Activated CD4-positive, alpha-beta T cell treated with anti-CD3 and anti-CD28 coated beads, Interleukin-2, amount 50 U/mL, for 16 hours (primary cell): ENCODE data around the gene B3GNT9.

ENCODE experiments used
- DNase-seq: peaks from one replicate; pipeline ENCODE4 v3.0.0-alpha.2; 2020

Gene B3GNT9, protein sequence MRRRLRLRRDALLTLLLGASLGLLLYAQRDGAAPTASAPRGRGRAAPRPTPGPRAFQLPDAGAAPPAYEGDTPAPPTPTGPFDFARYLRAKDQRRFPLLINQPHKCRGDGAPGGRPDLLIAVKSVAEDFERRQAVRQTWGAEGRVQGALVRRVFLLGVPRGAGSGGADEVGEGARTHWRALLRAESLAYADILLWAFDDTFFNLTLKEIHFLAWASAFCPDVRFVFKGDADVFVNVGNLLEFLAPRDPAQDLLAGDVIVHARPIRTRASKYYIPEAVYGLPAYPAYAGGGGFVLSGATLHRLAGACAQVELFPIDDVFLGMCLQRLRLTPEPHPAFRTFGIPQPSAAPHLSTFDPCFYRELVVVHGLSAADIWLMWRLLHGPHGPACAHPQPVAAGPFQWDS

GRCh38 chr16:67150833-67151396 lies at the start of gene B3GNT9:
Gene B3GNT9 (minus strand): TSS chr16:67150998. CDS start chr16:67150485, 513 bp downstream.
- no peak for DNase-seq

- DNase-seq, result no peak
These were observed 49.7 kb upstream of the B3GNT9 start for GRCh38 chr16:67200491-67200890.

GRCh38 chr16:67199808-67200198 lies 49.0 kb upstream of the B3GNT9 start:
- DNase-seq, result no peak

GRCh38 chr16:67199011-67199807 lies 48.4 kb upstream of the B3GNT9 start, which contains the start of gene ELMO3:
Gene ELMO3 (plus strand): TSS chr16:67199131. CDS start chr16:67199327, 196 bp downstream.
- no peak for DNase-seq

- DNase-seq, result no peak
These were observed 47.5 kb upstream of the B3GNT9 start for GRCh38 chr16:67198238-67198734.

DNA sequence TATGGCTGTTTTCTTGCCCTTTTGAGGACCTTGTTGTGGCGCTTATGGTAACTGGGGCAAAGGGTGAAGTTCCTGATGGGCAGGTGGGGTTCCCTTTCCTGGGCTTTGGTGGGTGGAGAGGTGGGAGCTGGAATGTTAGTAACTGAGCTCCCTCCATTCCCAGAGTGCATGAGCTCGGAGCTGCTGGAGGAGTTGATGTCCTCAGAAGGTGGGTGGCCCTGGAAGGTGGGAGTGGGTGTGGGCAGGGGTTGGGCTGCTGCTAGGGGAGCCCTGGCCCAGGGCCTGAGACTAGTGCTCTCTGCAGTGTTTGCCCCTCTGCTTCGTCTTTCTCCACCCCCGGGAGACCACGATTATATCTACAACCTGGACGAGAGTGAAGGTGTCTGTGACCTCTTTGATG lies 46.9 kb upstream of the B3GNT9 start:
- no peak for DNase-seq

GRCh38 chr16:67196881-67197280 lies 46.1 kb upstream of the B3GNT9 start:
- DNase-seq, result no peak

- DNase-seq, result no peak
These were observed 44.9 kb upstream of the B3GNT9 start for GRCh38 chr16:67195676-67196075.

- DNase-seq, result no peak
These were observed 43.5 kb upstream of the B3GNT9 start for GRCh38 chr16:67194260-67194659.

DNA sequence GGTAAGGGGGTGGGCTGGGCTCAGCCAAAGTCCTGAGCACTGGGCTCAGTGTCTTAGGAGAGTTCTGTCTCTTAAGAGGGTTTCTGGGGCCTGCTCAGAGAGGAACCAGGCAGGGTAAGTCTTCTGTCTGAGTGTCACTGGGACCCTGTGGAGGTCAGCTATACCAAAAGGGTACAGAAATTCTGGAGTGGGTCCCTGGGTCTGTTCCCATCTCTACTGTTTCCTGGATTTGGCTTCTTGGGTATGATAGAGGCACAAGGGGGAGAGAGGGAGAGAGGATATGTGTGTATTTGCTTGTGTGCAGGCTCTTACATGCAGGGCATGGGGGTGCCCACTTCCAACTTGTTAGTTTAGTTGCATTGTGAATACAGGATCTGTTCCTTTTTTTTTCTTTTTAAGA lies 42.7 kb upstream of the B3GNT9 start:
- no peak for DNase-seq

DNA sequence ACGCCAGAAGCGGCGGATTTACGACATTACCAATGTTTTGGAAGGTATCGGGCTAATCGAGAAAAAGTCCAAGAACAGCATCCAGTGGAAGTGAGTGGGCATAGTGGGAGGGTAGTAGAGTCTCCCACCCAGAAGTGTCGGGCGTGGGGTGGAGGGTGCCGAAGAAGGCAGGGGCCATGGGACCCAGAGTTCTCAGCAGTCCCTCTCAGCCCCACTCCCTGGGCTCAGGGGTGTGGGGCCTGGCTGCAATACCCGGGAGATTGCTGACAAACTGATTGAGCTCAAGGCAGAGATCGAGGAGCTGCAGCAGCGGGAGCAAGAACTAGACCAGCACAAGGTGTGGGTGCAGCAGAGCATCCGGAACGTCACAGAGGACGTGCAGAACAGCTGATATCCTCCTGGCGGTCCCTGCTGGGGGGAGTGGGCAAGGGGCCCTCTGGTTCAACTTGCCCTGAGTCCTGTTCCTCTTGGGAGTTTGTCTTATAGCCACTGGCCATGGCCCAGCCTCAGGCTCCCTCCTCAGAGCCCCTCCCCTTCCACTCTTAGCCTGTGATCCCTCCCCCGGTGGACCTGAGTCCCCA lies 42.1 kb upstream of the B3GNT9 start:
- no peak for DNase-seq

DNA sequence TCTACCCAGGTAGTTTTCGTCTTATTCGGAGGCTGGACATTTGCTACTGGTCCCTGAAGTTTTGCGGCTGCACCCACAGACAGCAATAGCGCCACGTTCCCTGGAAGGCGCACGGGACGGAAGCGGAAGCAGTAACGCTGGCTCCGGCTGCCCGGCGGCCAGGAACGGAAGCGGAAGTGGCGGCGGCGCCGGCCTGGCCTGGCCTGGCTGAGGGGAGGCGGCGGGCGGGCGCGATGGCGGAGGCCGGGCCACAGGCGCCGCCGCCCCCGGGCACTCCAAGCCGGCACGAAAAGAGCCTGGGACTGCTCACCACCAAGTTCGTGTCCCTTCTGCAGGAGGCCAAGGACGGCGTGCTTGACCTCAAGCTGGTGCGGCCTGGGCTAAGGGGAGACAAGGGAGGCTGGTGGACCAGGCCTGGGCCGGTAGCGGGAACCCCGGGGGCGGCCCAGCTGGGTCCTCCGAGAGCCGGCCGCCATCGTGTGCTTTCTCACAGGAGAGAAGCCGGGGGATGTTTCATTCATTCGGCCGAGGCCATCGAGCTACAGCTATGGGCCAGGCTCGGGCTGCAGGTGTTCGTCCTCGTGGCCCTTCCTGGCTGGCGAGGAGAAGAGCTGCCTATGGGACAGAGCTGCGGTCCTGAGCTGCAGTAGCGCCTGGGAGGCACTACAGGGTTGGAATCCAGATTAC lies 41.3 kb upstream of the B3GNT9 start, which contains the start of gene E2F4:
TSS of gene E2F4 (plus strand) at position 161 of the 687 bp plus-strand sequence. CDS start at position 234, 73 bp downstream.
- DNase-seq, result peak; percentile 92

DNA sequence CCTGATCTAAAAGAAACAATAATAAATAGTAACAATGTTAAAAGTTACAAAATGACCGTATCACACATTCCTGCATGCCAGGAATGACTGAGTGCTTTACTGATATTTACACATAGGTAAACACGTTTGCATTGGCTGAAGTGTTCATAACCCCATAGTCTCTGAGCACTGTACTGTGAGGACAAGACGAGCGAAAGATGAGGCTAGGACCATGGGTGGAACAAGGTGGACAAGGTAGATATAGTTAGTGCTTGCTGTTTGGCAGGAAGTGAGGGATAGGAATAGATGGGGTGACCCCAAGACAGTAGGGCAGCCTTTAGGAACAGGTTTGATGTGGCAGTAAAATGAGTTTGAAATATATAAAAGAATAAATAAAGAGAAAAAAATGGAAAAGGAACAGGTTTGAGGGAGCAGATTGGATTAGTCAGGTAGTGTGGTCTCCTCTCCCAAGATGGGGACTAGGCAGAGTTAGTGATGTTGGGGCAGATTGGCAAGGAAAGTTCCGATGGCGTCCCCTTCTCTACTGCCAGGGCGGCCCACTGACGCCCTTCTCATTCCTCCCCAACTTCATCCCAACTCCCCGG lies 40.7 kb upstream of the B3GNT9 start:
- DNase-seq, result no peak

- DNase-seq, result no peak
These were observed 39.9 kb upstream of the B3GNT9 start for GRCh38 chr16:67190448-67191399.

GRCh38 chr16:67190041-67190440 lies 39.2 kb upstream of the B3GNT9 start, which contains the start of gene EXOC3L1:
Gene EXOC3L1 (minus strand): TSS chr16:67190136. CDS start chr16:67189676, 460 bp downstream.
- no peak for DNase-seq

DNA sequence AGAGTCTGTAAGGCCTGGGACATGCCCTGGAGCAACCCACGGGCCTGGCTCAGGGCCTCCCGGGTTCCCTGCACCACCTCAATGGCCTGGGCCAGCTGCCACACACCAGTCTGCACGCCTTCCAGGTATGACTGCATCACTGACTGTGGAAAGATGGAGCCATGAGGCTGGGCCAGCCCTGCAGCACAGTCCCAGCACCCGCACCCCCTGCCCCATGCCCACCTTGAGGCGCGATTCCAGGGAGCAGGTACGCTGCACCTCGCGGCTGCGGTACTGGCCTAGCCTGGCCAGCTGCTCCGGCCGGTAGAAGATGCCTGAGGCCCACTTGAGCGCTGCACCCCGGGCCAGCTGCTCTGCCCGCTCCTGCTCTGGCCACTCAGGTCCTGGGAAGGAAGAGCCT lies 38.0 kb upstream of the B3GNT9 start:
- DNase-seq, result no peak

- DNase-seq, result no peak
These were observed 37.5 kb upstream of the B3GNT9 start for GRCh38 chr16:67188323-67188722.

GRCh38 chr16:67187175-67187890 lies 36.5 kb upstream of the B3GNT9 start:
- no peak for DNase-seq

- no peak for DNase-seq
These were observed 35.8 kb upstream of the B3GNT9 start for GRCh38 chr16:67186550-67186950.

DNA sequence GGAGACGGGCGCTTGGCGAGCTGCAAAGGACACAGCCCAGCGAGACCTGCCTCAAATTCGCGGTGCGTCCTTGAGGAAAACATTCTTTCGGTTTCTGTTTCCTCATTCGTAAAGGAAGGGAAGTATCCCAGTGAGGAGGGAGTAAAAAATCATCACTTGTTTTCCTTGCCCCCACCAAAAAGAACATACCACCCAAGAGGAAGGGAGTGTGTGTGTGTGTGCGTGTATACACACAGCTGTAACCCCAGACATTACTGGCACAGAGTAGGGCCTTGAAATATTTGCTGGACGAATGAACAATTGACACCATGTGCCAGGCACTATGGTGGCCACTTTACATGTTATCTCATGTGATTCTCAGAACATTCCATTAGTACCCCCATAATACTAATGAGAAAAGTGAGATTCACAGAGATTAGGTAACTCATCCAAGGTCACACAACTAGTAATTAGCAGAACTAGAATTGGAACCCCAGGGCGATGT lies 34.9 kb upstream of the B3GNT9 start:
- DNase-seq, result no peak
